CD14-positive monocyte (primary cell): ENCODE measurements around the gene DUS2. TPM values are rescaled to one million over a fixed set of nuclear protein-coding genes. Genes with fewer than 3 reads are reported as not detected.

Source experiments
- DNase-seq, 3 donors: peaks; one replicate each; pipeline ENCODE4 v3.0.0-alpha.2; 2011 to 2022
- H2AFZ ChIP-seq: 2 replicates; pipeline ENCODE4 v1.6.0; 2012; ENCODE audit warnings: mild to moderate bottlenecking, low read depth, low read length, inconsistent platforms; ENCODE audit not compliant: insufficient read depth, poor library complexity, severe bottlenecking
- H3K27ac ChIP-seq, 2 donors: 1 replicate in 1 of 2; 2 replicates in 1 of 2; pipeline ENCODE4 v1.5.1; 2012 to 2013; ENCODE audit warnings: low read length in 2 of 2, control low read depth in 1 of 2, inconsistent platforms in 1 of 2, low read depth in 1 of 2, mild to moderate bottlenecking in 1 of 2
- H3K27me3 ChIP-seq, 2 donors: one replicate each; pipeline versions ENCODE4 v1.6.0 to v1.6.1; 2011 to 2013; ENCODE audit warnings: low read length in 2 of 2; ENCODE audit not compliant: control insufficient read depth in 2 of 2, insufficient read depth in 2 of 2
- H3K36me3 ChIP-seq, 2 donors: replicated peaks in 1 of 2; 1 replicate in 1 of 2; 2 replicates in 1 of 2; pipeline versions ENCODE4 v1.5.1 to v1.6.1; 2012 to 2013; ENCODE audit warnings: low read length in 2 of 2, control low read depth in 1 of 2, inconsistent platforms in 1 of 2, mild to moderate bottlenecking in 1 of 2; ENCODE audit not compliant: insufficient read depth in 2 of 2, control insufficient read depth in 1 of 2
- H3K4me1 ChIP-seq, 2 donors: 1 replicate in 1 of 2; 2 replicates in 1 of 2; pipeline versions ENCODE4 v1.5.1 to v1.6.1; 2012 to 2013; ENCODE audit warnings: low read length in 2 of 2, control low read depth in 1 of 2, inconsistent platforms in 1 of 2, mild to moderate bottlenecking in 1 of 2, moderate library complexity in 1 of 2; ENCODE audit not compliant: insufficient read depth in 2 of 2, control insufficient read depth in 1 of 2
- H3K4me2 ChIP-seq: replicated peaks from 2 replicates; pipeline ENCODE3; 2012; ENCODE audit warnings: low read length, moderate library complexity, mild to moderate bottlenecking; ENCODE audit not compliant: poor library complexity, severe bottlenecking; ENCODE audit errors: extremely low read depth
- H3K4me3 ChIP-seq, 3 experiments: fragments of 200-600 bp in 1 of 3; sonication (generic) in 1 of 3; replicated peaks in 1 of 3; 1 replicate in 2 of 3; 2 replicates in 1 of 3; pipeline ENCODE4 v1.5.1; 2011 to 2013; ENCODE audit warnings: low read length in 3 of 3, mild to moderate bottlenecking in 3 of 3, control low read depth in 2 of 3, low read depth in 2 of 3, inconsistent platforms in 1 of 3, moderate library complexity in 1 of 3
- H3K79me2 ChIP-seq: 2 replicates; pipeline ENCODE4 v1.6.0; 2012; ENCODE audit warnings: mild to moderate bottlenecking, control low read depth, inconsistent platforms, low read length, moderate library complexity; ENCODE audit not compliant: insufficient read depth
- H3K9ac ChIP-seq: 2 replicates; pipeline ENCODE4 v1.6.0; 2017; ENCODE audit warnings: low read length, mild to moderate bottlenecking; ENCODE audit not compliant: insufficient read depth, poor library complexity, severe bottlenecking
- H3K9me3 ChIP-seq, 2 donors: replicated peaks in 1 of 2; 1 replicate in 1 of 2; 2 replicates in 1 of 2; pipeline versions ENCODE4 v1.5.1 to v1.6.1; 2012 to 2013; ENCODE audit warnings: low read length in 2 of 2, control low read depth in 1 of 2; ENCODE audit not compliant: control insufficient read depth in 1 of 2, insufficient read depth in 1 of 2
- H4K20me1 ChIP-seq: 2 replicates; pipeline ENCODE4 v1.6.0; 2012; ENCODE audit warnings: mild to moderate bottlenecking, low read length, control low read depth, moderate library complexity; ENCODE audit not compliant: insufficient read depth
- H3K27ac Mint-ChIP-seq, 7 donors: one replicate each; pipeline ENCODE4 v1.8.0; 2020; ENCODE audit warnings: mild to moderate bottlenecking in 7 of 7, mixed read lengths in 7 of 7, moderate library complexity in 6 of 7, inconsistent platforms in 2 of 7
- H3K27me3 Mint-ChIP-seq, 3 donors: one replicate each; pipeline ENCODE4 v1.8.0; 2021 to 2022; ENCODE audit warnings: low read depth in 3 of 3, mild to moderate bottlenecking in 3 of 3, mixed read lengths in 3 of 3, moderate library complexity in 3 of 3, inconsistent platforms in 1 of 3
- H3K36me3 Mint-ChIP-seq, 2 donors: one replicate each; pipeline ENCODE4 v1.8.0; 2020; ENCODE audit warnings: mixed read lengths in 2 of 2, inconsistent platforms in 1 of 2, mild to moderate bottlenecking in 1 of 2
- H3K4me1 Mint-ChIP-seq: one replicate; pipeline ENCODE4 v1.8.0; 2020; ENCODE audit warnings: mild to moderate bottlenecking, mixed read lengths
- H3K4me3 Mint-ChIP-seq, 2 donors: one replicate each; pipeline ENCODE4 v1.8.0; 2020; ENCODE audit warnings: mild to moderate bottlenecking in 2 of 2, mixed read lengths in 2 of 2, moderate library complexity in 1 of 2
- H3K9me3 Mint-ChIP-seq, 7 donors: one replicate each; pipeline ENCODE4 v1.8.0; 2020 to 2022; ENCODE audit warnings: mixed read lengths in 7 of 7, mild to moderate bottlenecking in 6 of 7, moderate library complexity in 6 of 7, inconsistent platforms in 2 of 7
- CTCF ChIP-seq: fragments of 200-600 bp; IDR thresholded peaks from one replicate; pipeline ENCODE4 v1.8.0; 2022; ENCODE audit warnings: antibody characterized with exemption, mild to moderate bottlenecking
- WGBS: methylation state at CpG from one replicate; pipeline ENCODE4 v1.1.5; 2013; ENCODE audit warnings: missing lambda C conversion rate; ENCODE audit not compliant: insufficient coverage; 5-methylcytosine and 5-hydroxymethylcytosine counted together
- intact Hi-C, 2 donors: fragments of 100-400 bp; cut with micrococcal nuclease; formaldehyde crosslinking; loops; one replicate each; pipeline versions ENCODE4 v1.15.0 to v1.15.1; 2023
- polyA plus RNA-seq, 3 donors: library from polyadenylated mRNA; depleted of rRNA in 1 of 3; unstranded in 2 of 3; stranded (reverse) in 1 of 3; fragments of 300-500 nt in 2 of 3; fragments of >200 nt in 1 of 3; fragmentation: Illumina TruSeq in 2 of 3; gene quantifications; 1 replicate in 2 of 3; 2 replicates in 1 of 3; pipeline ENCODE4 v1.2.3, GENCODE V29; 2012 to 2021

The DUS2 gene
- polyA plus RNA-seq, 3 donors: 18.4 to 40.7 (median 33.2) TPM

DNA sequence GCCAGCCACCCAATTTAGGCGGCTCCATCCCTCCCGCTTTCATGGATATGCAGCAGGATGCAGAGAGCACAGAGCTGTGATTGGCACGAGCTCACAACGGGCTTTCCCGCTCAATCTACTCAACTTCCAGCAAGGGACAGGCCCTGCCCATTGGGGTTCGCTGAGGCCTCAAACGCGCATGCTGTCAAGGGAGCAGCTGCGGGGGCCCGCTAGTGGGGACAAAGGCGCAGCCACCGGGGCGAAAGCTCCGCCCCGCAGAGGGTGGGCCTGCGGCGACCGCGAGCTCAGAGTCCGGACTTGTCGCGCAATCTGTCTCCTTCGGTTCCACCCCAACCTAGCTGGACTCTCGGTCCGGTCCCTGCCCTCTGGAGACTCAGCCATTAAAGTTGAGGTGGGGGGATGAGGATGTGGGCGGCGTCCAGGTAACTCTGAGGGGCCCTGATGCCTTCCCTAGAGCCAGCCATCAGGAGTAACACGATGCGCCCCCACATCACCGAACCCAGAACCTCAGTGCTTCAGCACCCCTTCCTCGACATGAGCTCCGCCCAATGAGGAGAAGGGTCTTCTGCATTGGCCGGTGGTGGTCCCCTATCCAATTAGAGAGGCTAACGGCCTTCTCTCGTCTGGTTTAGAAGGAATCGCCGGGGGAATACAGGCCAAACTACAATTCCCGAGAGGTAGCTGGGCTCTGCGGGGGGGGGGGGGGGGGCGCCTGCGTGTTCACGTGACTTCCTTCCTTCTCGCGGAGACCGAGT, 61.6 kb downstream of the DUS2 start:
- peak overlapping the region; percentile 91 to 92 for H3K27ac ChIP-seq
- peak overlapping the region; percentile 99 for H2AFZ ChIP-seq
- peak; percentile 75 to 88 (median 85) for DNase-seq
- under 1% methylated on average over 23 of the region's 45 CpGs for WGBS
- peaks cover 39% of the 10 kb centered on the region for H4K20me1 ChIP-seq
- H3K4me3 Mint-ChIP-seq: peak overlapping the region; percentile 80 to 86
- peaks cover 2 to 13% of the 10 kb centered on the region in 2 donors for H3K36me3 Mint-ChIP-seq
- peaks cover 0 to 2% (median 0%) of the 10 kb centered on the region in 3 donors for H3K27me3 Mint-ChIP-seq
- peak overlapping the region; percentile 75 to 98 (median 87) for H3K4me3 ChIP-seq
- no peaks in the 10 kb centered on the region for H3K9me3 ChIP-seq
- peaks cover 53 to 71% of the 10 kb centered on the region in 2 donors for H3K4me1 ChIP-seq
- peak overlapping the region; percentile 85 to 97 (median 93) for H3K27ac Mint-ChIP-seq
- intact Hi-C loops: loop anchor here (5.0 to 10.0 kb wide), 7 partner anchors 153 to 1560 kb away; partner anchors contain the start of genes C16orf86 (in 2 of the 2), ENKD1 (in 2 of the 2), ACD (in 1 of the 2) and ESRP2 (in 1 of the 2)
- H3K9ac ChIP-seq: peak overlapping the region; percentile 75
- H3K4me2 ChIP-seq: peak overlapping the region; percentile 100
- H3K79me2 ChIP-seq: peaks cover 51% of the 10 kb centered on the region
- no peak for TF ChIP-seq CTCF
- no peaks in the 10 kb centered on the region for H3K36me3 ChIP-seq
- H3K4me1 Mint-ChIP-seq: peaks cover 70% of the 10 kb centered on the region
- no peaks in the 10 kb centered on the region for H3K27me3 ChIP-seq
- no peaks in the 10 kb centered on the region for H3K9me3 Mint-ChIP-seq

DNA sequence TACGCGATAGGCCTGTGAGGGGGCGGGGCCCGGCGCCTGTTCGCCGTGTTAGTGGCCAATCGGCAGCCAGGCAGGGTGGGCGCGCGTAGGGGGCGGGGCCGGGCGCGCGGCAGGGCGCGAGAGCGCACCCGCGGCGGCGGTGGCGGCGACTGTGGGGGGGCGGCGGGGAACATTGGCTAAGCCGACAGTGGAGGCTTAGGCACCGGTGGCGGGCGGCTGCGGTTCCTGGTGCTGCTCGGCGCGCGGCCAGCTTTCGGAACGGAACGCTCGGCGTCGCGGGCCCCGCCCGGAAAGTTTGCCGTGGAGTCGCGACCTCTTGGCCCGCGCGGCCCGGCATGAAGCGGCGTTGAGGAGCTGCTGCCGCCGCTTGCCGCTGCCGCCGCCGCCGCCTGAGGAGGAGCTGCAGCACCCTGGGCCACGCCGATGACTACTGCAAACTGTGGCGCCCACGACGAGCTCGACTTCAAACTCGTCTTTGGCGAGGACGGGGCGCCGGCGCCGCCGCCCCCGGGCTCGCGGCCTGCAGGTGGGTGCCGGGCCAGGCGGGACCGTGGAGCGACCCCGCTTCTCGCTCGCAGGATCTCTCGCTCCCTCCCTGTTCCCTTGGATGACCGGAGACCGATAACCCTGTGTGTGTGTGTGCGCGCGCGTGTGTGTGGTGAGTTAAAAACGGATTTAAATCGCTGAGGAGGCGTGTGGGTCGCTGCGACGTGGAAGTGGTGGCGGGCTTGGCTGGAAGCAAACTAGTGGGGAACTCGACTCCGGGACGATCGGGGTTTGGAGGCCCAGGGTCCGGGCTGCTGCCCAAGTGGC, 62.4 kb downstream of the DUS2 start, which contains the start of gene NFATC3:
NFATC3 (plus strand) TSS at position 112 of the 813 bp plus-strand sequence; CDS start at position 424, 312 bp downstream.
- under 1% methylated on average over 102 of the region's 104 CpGs for WGBS
- Mint-ChIP-seq H3K27me3 (peaks cover 0 to 2% (median 0%) of the 10 kb centered on the region in 3 donors), H3K9me3 (no peaks in the 10 kb centered on the region), H3K4me1 (peaks cover 70% of the 10 kb centered on the region), H3K4me3 (peak within 1 kb of the TSS; percentile 90), H3K36me3 (peaks cover 2 to 11% of the 10 kb centered on the region in 2 donors), H3K27ac (peak within 1 kb of the TSS; percentile 86 to 97 (median 93))
- no peaks in the 10 kb centered on the region for H3K9me3 ChIP-seq
- peak within 1 kb of the TSS; percentile 91 to 92 for H3K27ac ChIP-seq
- peaks cover 47% of the 10 kb centered on the region for H4K20me1 ChIP-seq
- peak within 1 kb of the TSS; percentile 80 for H3K9ac ChIP-seq
- H3K4me3 ChIP-seq: peak within 1 kb of the TSS; percentile 75 to 98 (median 87)
- H2AFZ ChIP-seq: peak within 1 kb of the TSS; percentile 99
- intact Hi-C loops: loop anchor here (5.0 to 10.0 kb wide), 5 partner anchors 152 to 1561 kb away; partner anchors contain the start of genes ACD (in 1 of the 2), C16orf86 (in 1 of the 2), ENKD1 (in 1 of the 2) and ESRP2 (in 1 of the 2)
- peaks cover 54% of the 10 kb centered on the region for H3K79me2 ChIP-seq
- no peak for TF ChIP-seq CTCF
- peak within 1 kb of the TSS; percentile 100 for H3K4me2 ChIP-seq
- no peaks in the 10 kb centered on the region for H3K27me3 ChIP-seq
- peaks cover 45 to 69% of the 10 kb centered on the region in 2 donors for H3K4me1 ChIP-seq
- H3K36me3 ChIP-seq: no peaks in the 10 kb centered on the region
- peak; percentile 95 to 98 (median 97) for DNase-seq
